ENCODE measurements around the gene STT3A.

Gene STT3A

DNA sequence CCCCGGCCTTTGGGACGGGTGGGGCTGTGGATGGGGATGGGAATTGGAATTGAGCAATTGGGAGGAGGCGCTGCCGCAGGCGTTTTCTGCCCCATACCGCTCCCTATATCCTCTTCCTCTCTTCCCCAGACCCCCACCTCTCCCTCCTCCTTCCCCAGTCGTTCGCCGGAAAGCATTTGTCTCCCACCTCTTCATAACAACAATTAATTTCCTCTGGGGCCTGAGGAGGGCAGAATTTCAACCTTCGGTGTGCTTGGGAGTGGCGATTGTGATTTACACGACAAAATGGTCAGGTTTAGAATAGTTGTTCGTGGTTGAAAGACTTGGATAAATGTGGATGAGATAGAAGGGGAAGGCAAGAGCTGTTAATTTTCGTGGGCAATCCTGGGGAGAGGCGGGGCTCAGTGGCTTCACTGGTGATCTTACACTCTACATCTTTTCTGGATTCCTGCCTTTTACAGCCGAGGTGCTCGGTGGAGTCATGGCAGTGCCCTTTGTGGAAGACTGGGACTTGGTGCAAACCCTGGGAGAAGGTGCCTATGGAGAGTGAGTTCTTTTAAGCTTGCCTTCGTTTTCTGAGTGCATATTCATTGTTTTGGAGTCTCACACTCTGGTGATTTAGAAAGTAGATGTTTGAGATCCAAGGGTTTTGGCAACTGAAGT is 33.8 kb downstream of the STT3A start:
- Histone ChIP-seq H3K79me2 (ENCODE audit: low read length) (peaks cover 58% of the 10 kb centered on the region), H3K4me3 (ENCODE audit: low read length) (peak overlapping the region; percentile 93), H3K36me3 (replicated peaks; ENCODE audit: low read depth, low read length) (peaks cover 36% of the 10 kb centered on the region), H3K9ac (ENCODE audit: low read length) (peak overlapping the region; percentile 93), H3K27me3 (ENCODE audit: low read depth, low read length) (no peaks in the 10 kb centered on the region), H4K20me1 (ENCODE audit: insufficient read depth, low read length) (0 out of 2 replicates have a peak, but pooled peaks cover 6% of the 10 kb centered on the region), H2AFZ (ENCODE audit: low read depth, low read length) (0 out of 2 replicates have a peak overlapping the region, but pooled peaks have one; percentile 68), H3K27ac (ENCODE audit: low read length) (peak overlapping the region; percentile 86), H3K4me1 (ENCODE audit: low read length) (peaks cover 14% of the 10 kb centered on the region), H3K4me2 (ENCODE audit: low read length) (peak overlapping the region; percentile 87), H3K9me3 (ENCODE audit: insufficient read depth, low read length) (no peaks in the 10 kb centered on the region)
- TF ChIP-seq, protein P1, sequence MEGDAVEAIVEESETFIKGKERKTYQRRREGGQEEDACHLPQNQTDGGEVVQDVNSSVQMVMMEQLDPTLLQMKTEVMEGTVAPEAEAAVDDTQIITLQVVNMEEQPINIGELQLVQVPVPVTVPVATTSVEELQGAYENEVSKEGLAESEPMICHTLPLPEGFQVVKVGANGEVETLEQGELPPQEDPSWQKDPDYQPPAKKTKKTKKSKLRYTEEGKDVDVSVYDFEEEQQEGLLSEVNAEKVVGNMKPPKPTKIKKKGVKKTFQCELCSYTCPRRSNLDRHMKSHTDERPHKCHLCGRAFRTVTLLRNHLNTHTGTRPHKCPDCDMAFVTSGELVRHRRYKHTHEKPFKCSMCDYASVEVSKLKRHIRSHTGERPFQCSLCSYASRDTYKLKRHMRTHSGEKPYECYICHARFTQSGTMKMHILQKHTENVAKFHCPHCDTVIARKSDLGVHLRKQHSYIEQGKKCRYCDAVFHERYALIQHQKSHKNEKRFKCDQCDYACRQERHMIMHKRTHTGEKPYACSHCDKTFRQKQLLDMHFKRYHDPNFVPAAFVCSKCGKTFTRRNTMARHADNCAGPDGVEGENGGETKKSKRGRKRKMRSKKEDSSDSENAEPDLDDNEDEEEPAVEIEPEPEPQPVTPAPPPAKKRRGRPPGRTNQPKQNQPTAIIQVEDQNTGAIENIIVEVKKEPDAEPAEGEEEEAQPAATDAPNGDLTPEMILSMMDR (IDR thresholded peaks at IDR 0.05; ENCODE audit: low read depth, low read length): peak; percentile 44
- no peak for TF ChIP-seq EZH2phosphoT487 (IDR thresholded peaks at IDR 0.05; ENCODE audit: low read depth)

DNA sequence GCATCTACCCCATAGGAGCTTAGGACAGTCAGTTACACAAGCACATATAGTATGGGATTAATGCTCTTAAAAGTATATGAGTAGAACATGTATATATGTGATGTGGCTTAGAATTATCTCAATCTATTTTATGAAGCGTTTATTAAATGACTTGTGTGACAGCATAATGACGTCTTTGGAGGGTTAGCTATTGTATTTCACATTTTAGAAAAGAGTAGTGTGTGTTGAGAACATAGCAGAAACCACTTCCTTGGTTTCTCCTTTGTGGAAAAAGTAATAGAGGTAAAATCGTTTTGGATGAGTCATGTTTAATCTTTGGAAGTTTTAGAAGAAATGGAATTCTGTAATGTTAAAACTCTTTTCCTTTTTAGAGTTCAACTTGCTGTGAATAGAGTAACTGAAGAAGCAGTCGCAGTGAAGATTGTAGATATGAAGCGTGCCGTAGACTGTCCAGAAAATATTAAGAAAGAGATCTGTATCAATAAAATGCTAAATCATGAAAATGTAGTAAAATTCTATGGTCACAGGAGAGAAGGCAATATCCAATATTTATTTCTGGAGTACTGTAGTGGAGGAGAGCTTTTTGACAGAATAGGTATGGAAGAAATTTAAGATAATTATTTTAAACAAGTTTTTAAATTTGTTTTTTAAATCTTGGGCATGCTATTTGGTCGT is 34.7 kb downstream of the STT3A start:
- peaks cover 14% of the 10 kb centered on the region for H3K4me1 ChIP-seq (ENCODE audit: low read length)
- peaks cover 35% of the 10 kb centered on the region for H3K36me3 ChIP-seq (replicated peaks; ENCODE audit: low read depth, low read length)
- H3K27me3 ChIP-seq (ENCODE audit: low read depth, low read length): no peaks in the 10 kb centered on the region
- peak overlapping the region; percentile 87 for H3K4me2 ChIP-seq (ENCODE audit: low read length)
- TF ChIP-seq, protein P1 (IDR thresholded peaks at IDR 0.05; ENCODE audit: low read depth, low read length): no peak
- no peak for TF ChIP-seq EZH2phosphoT487 (IDR thresholded peaks at IDR 0.05; ENCODE audit: low read depth)
- no peaks in the 10 kb centered on the region for H3K9me3 ChIP-seq (ENCODE audit: insufficient read depth, low read length)
- H2AFZ ChIP-seq (ENCODE audit: low read depth, low read length): no peak overlapping the region
- H3K27ac ChIP-seq (ENCODE audit: low read length): no peak overlapping the region
- peak overlapping the region; percentile 93 for H3K9ac ChIP-seq (ENCODE audit: low read length)
- H4K20me1 ChIP-seq (ENCODE audit: insufficient read depth, low read length): 0 out of 2 replicates have a peak, but pooled peaks cover 6% of the 10 kb centered on the region
- H3K4me3 ChIP-seq (ENCODE audit: low read length): peak overlapping the region; percentile 93
- peaks cover 60% of the 10 kb centered on the region for H3K79me2 ChIP-seq (ENCODE audit: low read length)

DNA sequence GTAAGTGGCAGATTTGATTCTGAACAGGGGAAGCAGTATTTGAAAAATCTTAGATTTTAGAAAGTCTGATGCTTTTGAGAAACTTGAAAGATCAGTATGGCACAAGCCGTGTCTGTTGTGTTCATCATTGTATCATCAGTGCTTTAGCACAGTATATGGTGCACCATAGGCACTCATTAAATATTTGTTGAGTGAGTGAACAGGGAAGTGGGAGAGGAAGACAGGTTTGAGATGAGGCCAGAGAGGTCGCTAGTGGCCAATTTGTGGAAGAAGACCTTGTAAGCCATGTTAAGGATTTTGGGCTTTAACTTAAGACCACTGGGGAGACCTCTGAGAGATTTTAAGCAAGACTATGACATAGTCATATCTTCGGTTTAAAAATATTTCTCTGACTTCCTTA is 45.2 kb downstream of the STT3A start:
- H3K4me3 ChIP-seq (ENCODE audit: low read length): no peak overlapping the region
- H3K79me2 ChIP-seq (ENCODE audit: low read length): peaks cover 25% of the 10 kb centered on the region
- H3K27ac ChIP-seq (ENCODE audit: low read length): no peak overlapping the region
- TF ChIP-seq EZH2phosphoT487 (IDR thresholded peaks at IDR 0.05; ENCODE audit: low read depth): no peak
- TF ChIP-seq, protein P1 (IDR thresholded peaks at IDR 0.05; ENCODE audit: low read depth, low read length): peak; percentile 19; the same call in 1 of the 2 replicates
- H3K9ac ChIP-seq (ENCODE audit: low read length): no peak overlapping the region
- no peaks in the 10 kb centered on the region for H4K20me1 ChIP-seq (ENCODE audit: insufficient read depth, low read length)
- no peaks in the 10 kb centered on the region for H3K4me1 ChIP-seq (ENCODE audit: low read length)
- H3K27me3 ChIP-seq (ENCODE audit: low read depth, low read length): no peaks in the 10 kb centered on the region
- no peak overlapping the region for H3K4me2 ChIP-seq (ENCODE audit: low read length)
- no peaks in the 10 kb centered on the region for H3K9me3 ChIP-seq (ENCODE audit: insufficient read depth, low read length)
- H2AFZ ChIP-seq (ENCODE audit: low read depth, low read length): no peak overlapping the region
- H3K36me3 ChIP-seq (replicated peaks; ENCODE audit: low read depth, low read length): peaks cover 70% of the 10 kb centered on the region

DNA sequence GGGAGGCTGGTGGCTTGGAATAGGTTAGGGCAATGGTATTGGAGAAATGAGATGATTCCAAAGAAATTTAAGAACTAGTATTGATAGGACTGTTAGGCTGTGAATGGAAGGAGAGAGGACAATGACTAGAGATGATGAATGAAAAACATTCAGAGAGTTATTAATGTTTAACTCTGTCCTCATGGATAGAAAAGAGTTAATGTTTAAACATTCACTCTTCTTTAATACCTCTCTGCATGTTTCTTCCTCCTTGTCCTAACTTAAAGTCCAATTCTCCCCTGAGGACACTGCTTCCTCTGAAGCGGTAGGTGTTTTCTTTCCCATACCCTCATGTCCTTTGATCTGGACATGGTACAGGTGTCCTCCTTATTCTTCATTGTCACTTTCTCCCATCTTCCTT is 45.7 kb downstream of the STT3A start:
- no peak for TF ChIP-seq EZH2phosphoT487 (IDR thresholded peaks at IDR 0.05; ENCODE audit: low read depth)
- Histone ChIP-seq H3K4me2 (ENCODE audit: low read length) (no peak overlapping the region), H4K20me1 (ENCODE audit: insufficient read depth, low read length) (no peaks in the 10 kb centered on the region), H3K9me3 (ENCODE audit: insufficient read depth, low read length) (no peaks in the 10 kb centered on the region), H3K27ac (ENCODE audit: low read length) (no peak overlapping the region), H3K27me3 (ENCODE audit: low read depth, low read length) (no peaks in the 10 kb centered on the region), H3K36me3 (replicated peaks; ENCODE audit: low read depth, low read length) (peaks cover 65% of the 10 kb centered on the region), H3K4me3 (ENCODE audit: low read length) (no peak overlapping the region), H3K9ac (ENCODE audit: low read length) (no peak overlapping the region), H2AFZ (ENCODE audit: low read depth, low read length) (no peak overlapping the region), H3K79me2 (ENCODE audit: low read length) (peaks cover 24% of the 10 kb centered on the region), H3K4me1 (ENCODE audit: low read length) (no peaks in the 10 kb centered on the region)
